Activated CD4-positive, alpha-beta T cell treated with anti-CD3 and anti-CD28 coated beads for 36 hours (primary cell): ENCODE data around the gene INPP5A. TPM values are rescaled to one million over a fixed set of nuclear protein-coding genes. Genes with fewer than 3 reads are reported as not detected.

Experiments used
- ATAC-seq: fragments of 200-7000 bp; cut with Tn5 transposase; one replicate; pipeline ENCODE4 v1.10.0; 2021; ENCODE audit warnings: mild to moderate bottlenecking, moderate library complexity
- CTCF ChIA-PET: fragments of 350-600 bp; sonication (Branson Sonifier 250); formaldehyde crosslinking; loops from one replicate; lab custom pipeline; 2021; ENCODE audit warnings: antibody characterized with exemption; lab: Charles Lee
- POLR2A ChIA-PET: fragments of 350-600 bp; sonication (Branson Sonifier 250); formaldehyde crosslinking; loops from one replicate; lab custom pipeline; 2021; ENCODE audit warnings: antibody characterized with exemption, inconsistent platforms; lab: Charles Lee
- DNase-seq: peaks from one replicate; pipeline ENCODE4 v3.0.0-alpha.2; 2020
- H3K27ac Mint-ChIP-seq: one replicate; pipeline ENCODE4 v1.8.0; 2021; ENCODE audit warnings: mixed read lengths
- H3K27me3 Mint-ChIP-seq: one replicate; pipeline ENCODE4 v1.8.0; 2021; ENCODE audit warnings: mixed read lengths
- H3K36me3 Mint-ChIP-seq: one replicate; pipeline ENCODE4 v1.8.0; 2021; ENCODE audit warnings: low read depth, mixed read lengths
- H3K4me1 Mint-ChIP-seq: one replicate; pipeline ENCODE4 v1.8.0; 2021; ENCODE audit warnings: mixed read lengths
- H3K4me3 Mint-ChIP-seq: one replicate; pipeline ENCODE4 v1.8.0; 2021; ENCODE audit warnings: mild to moderate bottlenecking, moderate library complexity, mixed read lengths
- H3K9me3 Mint-ChIP-seq: one replicate; pipeline ENCODE4 v1.8.0; 2021; ENCODE audit warnings: low read depth, mixed read lengths
- intact Hi-C, 2 experiments: fragments of 100-400 bp; cut with DNase I in 1 of 2; cut with micrococcal nuclease in 1 of 2; formaldehyde crosslinking; loops; one replicate each; pipeline versions ENCODE4 v1.14.2 to v1.15.1; 2022 to 2024; cut with DNase I, micrococcal nuclease
- total RNA-seq, 2 experiments: library from RNA; stranded (reverse); gene quantifications; one replicate each; pipeline ENCODE4 v1.2.3, GENCODE V29; 2021

INPP5A gene
- total RNA-seq, 2 experiments from 2014 or later, result 8.1 to 9.3 TPM

- ChIA-PET POLR2A (no interaction called here), CTCF (no interaction called here)
- DNase-seq, result no peak
- peak; percentile 2 for ATAC-seq
- H3K9me3 Mint-ChIP-seq, result no peaks in the 10 kb centered on the region
- intact Hi-C loops, result loop anchor here (1.0 to 5.0 kb wide), 4 partner anchors 14 to 387 kb away; no protein-coding TSS in a partner anchor
- H3K27ac Mint-ChIP-seq, result no peak overlapping the region
- H3K27me3 Mint-ChIP-seq, result no peaks in the 10 kb centered on the region
- H3K36me3 Mint-ChIP-seq, result no peaks in the 10 kb centered on the region
- peaks cover 43% of the 10 kb centered on the region for H3K4me1 Mint-ChIP-seq
- H3K4me3 Mint-ChIP-seq, result no peak overlapping the region
Observed at GRCh38 chr10:132574783-132575319, 37.3 kb downstream of the INPP5A start.

- H3K36me3 Mint-ChIP-seq, result peaks cover 3% of the 10 kb centered on the region
- no peak overlapping the region for H3K27ac Mint-ChIP-seq
- ChIA-PET CTCF (interaction anchor here (0.6 to 0.9 kb wide), 3 partner anchors 31 to 672 kb away, joined by 3 to 5 read pairs (median 4); no protein-coding TSS in a partner anchor), POLR2A (no interaction called here)
- no peak overlapping the region for H3K4me3 Mint-ChIP-seq
- peaks cover 41% of the 10 kb centered on the region for H3K4me1 Mint-ChIP-seq
- intact Hi-C loops, result loop anchor here (1.0 to 5.0 kb wide), 4 partner anchors 13 to 387 kb away; no protein-coding TSS in a partner anchor
- H3K9me3 Mint-ChIP-seq, result no peaks in the 10 kb centered on the region
- ATAC-seq (peak; percentile 62), DNase-seq (peak; percentile 65)
- H3K27me3 Mint-ChIP-seq, result no peaks in the 10 kb centered on the region
Observed at GRCh38 chr10:132575320-132576201, 38.0 kb downstream of the INPP5A start.

- no peaks in the 10 kb centered on the region for H3K9me3 Mint-ChIP-seq
- no peak for ATAC-seq
Observed at GRCh38 chr10:132576671-132577349, 39.2 kb downstream of the INPP5A start.

GRCh38 chr10:132577350-132578003, 39.9 kb downstream of the INPP5A start:
- CTCF ChIA-PET, result no interaction called here
- peaks cover 38% of the 10 kb centered on the region for H3K4me1 Mint-ChIP-seq
- H3K27me3 Mint-ChIP-seq, result no peaks in the 10 kb centered on the region
- H3K36me3 Mint-ChIP-seq, result peaks cover 9% of the 10 kb centered on the region
- POLR2A ChIA-PET, result no interaction called here
- intact Hi-C loops, result loop anchor here (5.0 kb wide), 2 partner anchors 40 to 385 kb away; no protein-coding TSS in a partner anchor
- no peak overlapping the region for H3K27ac Mint-ChIP-seq
- H3K4me3 Mint-ChIP-seq, result no peak overlapping the region
- no peaks in the 10 kb centered on the region for H3K9me3 Mint-ChIP-seq
- ATAC-seq (no peak), DNase-seq (no peak)

More at GRCh38 chr10:132576671-132577349, 39.2 kb downstream of the INPP5A start:
- POLR2A ChIA-PET, result no interaction called here
- no peak for DNase-seq
- CTCF ChIA-PET, result interaction anchor here (0.9 kb wide), 1 partner anchor 118 kb away, joined by 4 read pairs; no protein-coding TSS in a partner anchor
- intact Hi-C loops, result loop anchor here (5.0 kb wide), 2 partner anchors 40 to 385 kb away; no protein-coding TSS in a partner anchor
- Mint-ChIP-seq H3K4me1 (peaks cover 36% of the 10 kb centered on the region), H3K36me3 (peaks cover 9% of the 10 kb centered on the region), H3K4me3 (no peak overlapping the region), H3K27me3 (no peaks in the 10 kb centered on the region), H3K27ac (no peak overlapping the region)

GRCh38 chr10:132578287-132578951, 40.8 kb downstream of the INPP5A start:
- Mint-ChIP-seq H3K4me1 (peaks cover 45% of the 10 kb centered on the region), H3K36me3 (peaks cover 9% of the 10 kb centered on the region), H3K9me3 (no peaks in the 10 kb centered on the region), H3K27me3 (no peaks in the 10 kb centered on the region), H3K4me3 (no peak overlapping the region), H3K27ac (no peak overlapping the region)
- ATAC-seq (no peak), DNase-seq (no peak)
- POLR2A ChIA-PET, result no interaction called here
- CTCF ChIA-PET, result no interaction called here
- intact Hi-C loops, result loop anchor here (5.0 kb wide), 2 partner anchors 39 to 384 kb away; no protein-coding TSS in a partner anchor

- Mint-ChIP-seq H3K4me3 (no peak overlapping the region), H3K4me1 (peaks cover 50% of the 10 kb centered on the region), H3K27me3 (no peaks in the 10 kb centered on the region), H3K27ac (no peak overlapping the region), H3K36me3 (peaks cover 9% of the 10 kb centered on the region), H3K9me3 (no peaks in the 10 kb centered on the region)
- ATAC-seq (no peak), DNase-seq (no peak)
- intact Hi-C loops, result loop anchor here (5.0 kb wide), 2 partner anchors 38 to 383 kb away; no protein-coding TSS in a partner anchor
- ChIA-PET CTCF (no interaction called here), POLR2A (interaction anchor here (0.5 kb wide), 1 partner anchor 44 kb away, joined by 3 read pairs; no protein-coding TSS in a partner anchor)
Observed at GRCh38 chr10:132579027-132579859, 41.7 kb downstream of the INPP5A start.

- no peak overlapping the region for H3K27ac Mint-ChIP-seq
- H3K4me1 Mint-ChIP-seq, result peaks cover 44% of the 10 kb centered on the region
- no peaks in the 10 kb centered on the region for H3K27me3 Mint-ChIP-seq
- H3K36me3 Mint-ChIP-seq, result peaks cover 9% of the 10 kb centered on the region
- H3K4me3 Mint-ChIP-seq, result no peak overlapping the region
- no peaks in the 10 kb centered on the region for H3K9me3 Mint-ChIP-seq
- ChIA-PET CTCF (no interaction called here), POLR2A (interaction anchor here (0.5 kb wide), 1 partner anchor 43 kb away, joined by 3 read pairs; no protein-coding TSS in a partner anchor)
- no peak for DNase-seq
- no peak for ATAC-seq
- intact Hi-C loops, result no loop called here
Observed at GRCh38 chr10:132580143-132580542, 42.6 kb downstream of the INPP5A start.

- ChIA-PET POLR2A (no interaction called here), CTCF (no interaction called here)
- H3K27ac Mint-ChIP-seq, result no peak overlapping the region
- no peak for ATAC-seq
- H3K9me3 Mint-ChIP-seq, result no peaks in the 10 kb centered on the region
- peaks cover 40% of the 10 kb centered on the region for H3K4me1 Mint-ChIP-seq
- H3K4me3 Mint-ChIP-seq, result no peak overlapping the region
- no peaks in the 10 kb centered on the region for H3K27me3 Mint-ChIP-seq
- H3K36me3 Mint-ChIP-seq, result peaks cover 9% of the 10 kb centered on the region
- no peak for DNase-seq
- intact Hi-C loops, result no loop called here
Observed at GRCh38 chr10:132580617-132581016, 43.0 kb downstream of the INPP5A start.

- CTCF ChIA-PET, result no interaction called here
- POLR2A ChIA-PET, result no interaction called here
- peaks cover 35% of the 10 kb centered on the region for H3K4me1 Mint-ChIP-seq
Observed at GRCh38 chr10:132582137-132582536, 44.5 kb downstream of the INPP5A start.

GRCh38 chr10:132582771-132583170, 45.2 kb downstream of the INPP5A start:
- POLR2A ChIA-PET, result no interaction called here
- CTCF ChIA-PET, result no interaction called here

More at GRCh38 chr10:132582137-132582536, 44.5 kb downstream of the INPP5A start:
- H3K9me3 Mint-ChIP-seq, result no peaks in the 10 kb centered on the region
- no peak overlapping the region for H3K27ac Mint-ChIP-seq
- H3K36me3 Mint-ChIP-seq, result peaks cover 14% of the 10 kb centered on the region
- H3K27me3 Mint-ChIP-seq, result no peaks in the 10 kb centered on the region
- intact Hi-C loops, result no loop called here
- no peak overlapping the region for H3K4me3 Mint-ChIP-seq
- DNase-seq, result no peak
- ATAC-seq, result no peak

More at GRCh38 chr10:132582771-132583170, 45.2 kb downstream of the INPP5A start:
- H3K27ac Mint-ChIP-seq, result no peak overlapping the region
- DNase-seq (no peak), ATAC-seq (no peak)
- H3K4me1 Mint-ChIP-seq, result peaks cover 41% of the 10 kb centered on the region
- H3K4me3 Mint-ChIP-seq, result no peak overlapping the region
- intact Hi-C loops, result no loop called here
- no peaks in the 10 kb centered on the region for H3K27me3 Mint-ChIP-seq
- peaks cover 14% of the 10 kb centered on the region for H3K36me3 Mint-ChIP-seq
- H3K9me3 Mint-ChIP-seq, result no peaks in the 10 kb centered on the region
